ENCODE measurements around the gene NXT1.

Gene NXT1

GRCh38 chr20:23396950-23397627 lies 46.5 kb downstream of the NXT1 start:
- no peak overlapping the region for H3K4me3 ChIP-seq (ENCODE audit: low read depth, low read length)
- no peak for DNase-seq (ENCODE audit: low read depth)
- no peak for TF ChIP-seq CTCF (IDR thresholded peaks at IDR 0.05; ENCODE audit: low read depth, low read length, missing control alignments)

GRCh38 chr20:23397961-23398360 lies 47.4 kb downstream of the NXT1 start:
- DNase-seq (ENCODE audit: low read depth), result no peak
- no peak for TF ChIP-seq CTCF (IDR thresholded peaks at IDR 0.05; ENCODE audit: low read depth, low read length, missing control alignments)
- no peak overlapping the region for H3K4me3 ChIP-seq (ENCODE audit: low read depth, low read length)

- TF ChIP-seq CTCF (IDR thresholded peaks at IDR 0.05; ENCODE audit: low read depth, low read length, missing control alignments), result no peak
- no peak overlapping the region for H3K4me3 ChIP-seq (ENCODE audit: low read depth, low read length)
- no peak for DNase-seq (ENCODE audit: low read depth)
These were observed 49.1 kb downstream of the NXT1 start for GRCh38 chr20:23399568-23400241.

- H3K4me3 ChIP-seq (ENCODE audit: low read depth, low read length), result no peak overlapping the region
- no peak for DNase-seq (ENCODE audit: low read depth)
- no peak for TF ChIP-seq CTCF (IDR thresholded peaks at IDR 0.05; ENCODE audit: low read depth, low read length, missing control alignments)
These were observed 50.5 kb downstream of the NXT1 start for GRCh38 chr20:23401051-23401450.

GRCh38 chr20:23403751-23404150 lies 53.2 kb downstream of the NXT1 start:
- no peak overlapping the region for H3K4me3 ChIP-seq (ENCODE audit: low read depth, low read length)
- no peak for TF ChIP-seq CTCF (IDR thresholded peaks at IDR 0.05; ENCODE audit: low read depth, low read length, missing control alignments)
- DNase-seq (ENCODE audit: low read depth), result no peak

- H3K4me3 ChIP-seq (ENCODE audit: low read depth, low read length), result no peak overlapping the region
- TF ChIP-seq CTCF (IDR thresholded peaks at IDR 0.05; ENCODE audit: low read depth, low read length, missing control alignments), result no peak
- DNase-seq (ENCODE audit: low read depth), result no peak
These were observed 53.6 kb downstream of the NXT1 start for GRCh38 chr20:23404196-23404595.

Measured in GM12864 (cell line).